WTC11 (cell line): ENCODE data around the gene ZBTB34. TPM values are rescaled to one million over a fixed set of nuclear protein-coding genes. Genes with fewer than 3 reads are reported as not detected.

ENCODE experiments used
- ATAC-seq: fragments of 200-7000 bp; cut with Tn5 transposase; 2 replicates; pipeline ENCODE4 v1.10.0; 2021; ENCODE audit warnings: mild to moderate bottlenecking, moderate library complexity
- CTCF ChIA-PET: fragments of 300-600 bp; sonication (Branson Sonifier 250); formaldehyde crosslinking; loops from one replicate; lab custom pipeline; 2021; ENCODE audit warnings: antibody characterized with exemption; lab: Charles Lee
- POLR2A ChIA-PET: fragments of 350-600 bp; sonication (Branson Sonifier 250); formaldehyde crosslinking; loops from one replicate; lab custom pipeline; 2021; ENCODE audit warnings: antibody characterized with exemption; lab: Charles Lee
- DNase-seq: peaks from one replicate; pipeline ENCODE4 v3.0.0; 2021; ENCODE audit warnings: low spot score
- H3K27ac Mint-ChIP-seq: 2 replicates; pipeline ENCODE4 v1.8.0; 2021; ENCODE audit warnings: mixed read lengths
- H3K27me3 Mint-ChIP-seq: 2 replicates; pipeline ENCODE4 v1.8.0; 2021; ENCODE audit warnings: low read depth, mild to moderate bottlenecking, moderate library complexity, mixed read lengths
- H3K36me3 Mint-ChIP-seq: 2 replicates; pipeline ENCODE4 v1.8.0; 2021; ENCODE audit warnings: mixed read lengths
- H3K4me1 Mint-ChIP-seq: 2 replicates; pipeline ENCODE4 v1.8.0; 2022; ENCODE audit warnings: mixed read lengths
- H3K4me3 Mint-ChIP-seq: 2 replicates; pipeline ENCODE4 v1.8.0; 2021; ENCODE audit warnings: mild to moderate bottlenecking, moderate library complexity, mixed read lengths
- H3K9me3 Mint-ChIP-seq: 2 replicates; pipeline ENCODE4 v1.8.0; 2021; ENCODE audit warnings: mixed read lengths
- AFF4 ChIP-seq: sonication (generic); formaldehyde crosslinking; IDR thresholded peaks from 2 replicates; pipeline ENCODE4 v1.8.1; 2023; ENCODE audit warnings: mild to moderate bottlenecking, missing genetic modification reagents, borderline replicate concordance
- ARID4B ChIP-seq: sonication (generic); formaldehyde crosslinking; IDR thresholded peaks from 2 replicates; pipeline ENCODE4 v1.8.0; 2023; ENCODE audit warnings: missing genetic modification reagents, mild to moderate bottlenecking, borderline replicate concordance
- ATF2 ChIP-seq: sonication (generic); formaldehyde crosslinking; IDR thresholded peaks from 2 replicates; pipeline ENCODE4 v1.8.1; 2022; ENCODE audit warnings: low read depth, missing genetic modification reagents, borderline replicate concordance
- EMX1 ChIP-seq: fragments of 250-450 bp; sonication (Bioruptor Pico); IDR thresholded peaks from 2 replicates; pipeline ENCODE4 v1.8.0; 2021; ENCODE audit warnings: mild to moderate bottlenecking
- FOXJ3 ChIP-seq: sonication (generic); formaldehyde crosslinking; IDR thresholded peaks from 2 replicates; pipeline ENCODE4 v1.9.0; 2021; ENCODE audit warnings: missing genetic modification reagents, mild to moderate bottlenecking, borderline replicate concordance
- GABPB1 ChIP-seq: sonication (generic); formaldehyde crosslinking; IDR thresholded peaks from 2 replicates; pipeline ENCODE4 v1.8.1; 2023; ENCODE audit warnings: mild to moderate bottlenecking, missing genetic modification reagents
- GRHL2 ChIP-seq: fragments of 250-450 bp; sonication (Bioruptor Pico); IDR thresholded peaks from 2 replicates; pipeline ENCODE4 v1.8.0; 2022; ENCODE audit warnings: mild to moderate bottlenecking, moderate library complexity; ENCODE audit not compliant: insufficient replicate concordance, severe bottlenecking
- HMGA2 ChIP-seq: fragments of 250-450 bp; sonication (Bioruptor Pico); IDR thresholded peaks from 2 replicates; pipeline ENCODE4 v1.4.0; 2021; ENCODE audit warnings: mild to moderate bottlenecking, moderate library complexity
- MXD4 ChIP-seq: fragments of 250-450 bp; sonication (Bioruptor Pico); IDR thresholded peaks from 2 replicates; pipeline ENCODE4 v1.8.0; 2021; ENCODE audit warnings: mild to moderate bottlenecking, moderate library complexity, borderline replicate concordance
- MYBL2 ChIP-seq: sonication (generic); formaldehyde crosslinking; IDR thresholded peaks from 2 replicates; pipeline ENCODE4 v1.8.1; 2023; ENCODE audit warnings: mild to moderate bottlenecking, moderate library complexity, missing genetic modification reagents
- RORB ChIP-seq: fragments of 250-450 bp; sonication (Bioruptor Pico); IDR thresholded peaks from 2 replicates; pipeline ENCODE4 v1.9.0; 2021; ENCODE audit warnings: mild to moderate bottlenecking
- SMAD3 ChIP-seq: sonication (generic); formaldehyde crosslinking; IDR thresholded peaks from 2 replicates; pipeline ENCODE4 v1.8.0; 2022; ENCODE audit warnings: missing genetic modification reagents, mild to moderate bottlenecking, borderline replicate concordance
- ZNF263 ChIP-seq: sonication (generic); formaldehyde crosslinking; IDR thresholded peaks from 2 replicates; pipeline ENCODE4 v1.8.1; 2022; ENCODE audit warnings: low read depth, mild to moderate bottlenecking, moderate library complexity, missing genetic modification reagents
- ZNF396 ChIP-seq: fragments of 250-450 bp; sonication (Bioruptor Pico); IDR thresholded peaks from 2 replicates; pipeline ENCODE4 v1.8.0; 2021; ENCODE audit warnings: mild to moderate bottlenecking, moderate library complexity, borderline replicate concordance
- ZNF416 ChIP-seq: fragments of 250-450 bp; sonication (Bioruptor Pico); IDR thresholded peaks from 2 replicates; pipeline ENCODE4 v1.9.0; 2021; ENCODE audit warnings: mild to moderate bottlenecking, inconsistent platforms
- total RNA-seq: library from RNA; stranded (reverse); gene quantifications from 3 replicates; pipeline ENCODE4 v1.2.3, GENCODE V29; 2021
- TF ChIP-seq, protein P1 (sequence below): fragments of 250-450 bp; sonication (Bioruptor Pico); conservative IDR thresholded peaks from 2 replicates; pipeline ENCODE4 v1.9.0; 2021; ENCODE audit warnings: mild to moderate bottlenecking
- TF ChIP-seq, protein P2 (sequence below): sonication (generic); formaldehyde crosslinking; conservative IDR thresholded peaks from 2 replicates; pipeline ENCODE4 v1.8.1; 2023; ENCODE audit warnings: mild to moderate bottlenecking, low read depth, missing genetic modification reagents, moderate library complexity
- TF ChIP-seq, protein P3 (sequence below): sonication (generic); formaldehyde crosslinking; IDR thresholded peaks from 2 replicates; pipeline ENCODE4 v1.8.0; 2022; ENCODE audit warnings: mild to moderate bottlenecking, missing genetic modification reagents
- TF ChIP-seq, protein P4 (sequence below): sonication (generic); formaldehyde crosslinking; conservative IDR thresholded peaks from 2 replicates; pipeline ENCODE4 v1.8.1; 2022; ENCODE audit warnings: mild to moderate bottlenecking, missing genetic modification reagents
- TF ChIP-seq, protein P5 (sequence below): sonication (generic); formaldehyde crosslinking; IDR thresholded peaks from 2 replicates; pipeline ENCODE4 v1.8.0; 2022; ENCODE audit warnings: mild to moderate bottlenecking, missing genetic modification reagents

Gene ZBTB34
- total RNA-seq, 1 experiment from 2014 or later, result 18.4 TPM

DNA sequence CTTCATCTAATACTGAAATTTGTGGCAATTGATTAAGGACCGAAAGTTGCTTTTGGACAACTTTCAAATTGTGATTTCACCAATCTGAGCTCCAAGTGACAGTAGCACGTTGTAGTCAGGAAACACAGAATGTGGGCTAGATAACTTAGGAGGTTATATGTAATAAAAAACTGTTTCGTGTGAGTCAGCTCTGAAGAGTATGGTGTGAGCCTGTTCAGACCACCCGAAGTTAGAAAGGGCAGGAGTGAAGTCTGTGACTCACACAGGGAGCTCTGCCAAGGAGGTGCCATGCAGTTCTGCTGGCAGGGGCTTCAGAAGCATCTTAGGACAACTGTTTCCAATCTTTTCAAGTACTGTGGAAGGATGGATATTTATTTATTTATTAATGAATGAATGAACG lies 16.4 kb upstream of the ZBTB34 start:
- H3K36me3 Mint-ChIP-seq, result no peaks in the 10 kb centered on the region
- TF ChIP-seq, protein P1, sequence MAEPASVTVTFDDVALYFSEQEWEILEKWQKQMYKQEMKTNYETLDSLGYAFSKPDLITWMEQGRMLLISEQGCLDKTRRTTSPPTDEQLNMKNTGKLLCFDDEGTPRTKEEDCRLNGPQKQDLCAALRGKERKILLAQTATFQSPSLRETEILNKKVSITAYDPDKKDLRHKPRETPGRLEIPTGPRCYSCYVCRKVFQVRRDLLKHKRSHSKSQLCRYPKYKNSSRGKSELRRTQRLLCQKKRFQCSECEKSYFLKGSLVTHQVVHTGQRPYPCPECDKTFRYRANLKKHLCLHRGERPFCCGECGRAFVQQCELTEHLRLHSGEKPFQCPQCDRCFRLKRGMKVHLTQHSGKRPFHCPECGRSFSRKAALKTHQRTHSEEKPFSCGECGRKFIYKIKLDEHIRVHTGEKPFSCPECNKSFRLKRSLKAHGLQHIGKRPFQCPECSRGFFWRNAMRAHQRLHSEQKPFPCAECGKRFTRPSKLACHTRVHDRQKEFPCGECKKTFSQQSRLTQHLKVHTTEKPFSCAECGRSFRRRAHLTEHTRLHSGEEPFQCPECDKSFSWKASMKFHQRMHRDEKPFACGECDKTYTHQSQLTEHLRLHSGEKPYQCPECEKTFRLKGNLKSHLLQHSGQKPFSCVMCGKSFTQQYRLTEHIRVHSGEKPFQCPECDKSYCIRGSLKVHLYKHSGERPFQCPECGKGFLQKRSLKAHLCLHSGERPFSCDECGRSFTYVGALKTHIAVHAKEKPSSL (CRISPR knock-in tag), result no peak
- TF ChIP-seq, protein P2, sequence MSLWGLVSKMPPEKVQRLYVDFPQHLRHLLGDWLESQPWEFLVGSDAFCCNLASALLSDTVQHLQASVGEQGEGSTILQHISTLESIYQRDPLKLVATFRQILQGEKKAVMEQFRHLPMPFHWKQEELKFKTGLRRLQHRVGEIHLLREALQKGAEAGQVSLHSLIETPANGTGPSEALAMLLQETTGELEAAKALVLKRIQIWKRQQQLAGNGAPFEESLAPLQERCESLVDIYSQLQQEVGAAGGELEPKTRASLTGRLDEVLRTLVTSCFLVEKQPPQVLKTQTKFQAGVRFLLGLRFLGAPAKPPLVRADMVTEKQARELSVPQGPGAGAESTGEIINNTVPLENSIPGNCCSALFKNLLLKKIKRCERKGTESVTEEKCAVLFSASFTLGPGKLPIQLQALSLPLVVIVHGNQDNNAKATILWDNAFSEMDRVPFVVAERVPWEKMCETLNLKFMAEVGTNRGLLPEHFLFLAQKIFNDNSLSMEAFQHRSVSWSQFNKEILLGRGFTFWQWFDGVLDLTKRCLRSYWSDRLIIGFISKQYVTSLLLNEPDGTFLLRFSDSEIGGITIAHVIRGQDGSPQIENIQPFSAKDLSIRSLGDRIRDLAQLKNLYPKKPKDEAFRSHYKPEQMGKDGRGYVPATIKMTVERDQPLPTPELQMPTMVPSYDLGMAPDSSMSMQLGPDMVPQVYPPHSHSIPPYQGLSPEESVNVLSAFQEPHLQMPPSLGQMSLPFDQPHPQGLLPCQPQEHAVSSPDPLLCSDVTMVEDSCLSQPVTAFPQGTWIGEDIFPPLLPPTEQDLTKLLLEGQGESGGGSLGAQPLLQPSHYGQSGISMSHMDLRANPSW (CRISPR knock-in tag), result no peak
- no peak for TF ChIP-seq ZNF396 (CRISPR knock-in tag)
- no peak for TF ChIP-seq SMAD3 (CRISPR knock-in tag)
- TF ChIP-seq, protein P3, sequence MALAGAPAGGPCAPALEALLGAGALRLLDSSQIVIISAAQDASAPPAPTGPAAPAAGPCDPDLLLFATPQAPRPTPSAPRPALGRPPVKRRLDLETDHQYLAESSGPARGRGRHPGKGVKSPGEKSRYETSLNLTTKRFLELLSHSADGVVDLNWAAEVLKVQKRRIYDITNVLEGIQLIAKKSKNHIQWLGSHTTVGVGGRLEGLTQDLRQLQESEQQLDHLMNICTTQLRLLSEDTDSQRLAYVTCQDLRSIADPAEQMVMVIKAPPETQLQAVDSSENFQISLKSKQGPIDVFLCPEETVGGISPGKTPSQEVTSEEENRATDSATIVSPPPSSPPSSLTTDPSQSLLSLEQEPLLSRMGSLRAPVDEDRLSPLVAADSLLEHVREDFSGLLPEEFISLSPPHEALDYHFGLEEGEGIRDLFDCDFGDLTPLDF (CRISPR knock-in tag), result no peak
- TF ChIP-seq MXD4 (CRISPR knock-in tag), result no peak
- no peak for TF ChIP-seq FOXJ3 (CRISPR knock-in tag)
- TF ChIP-seq, protein P4, sequence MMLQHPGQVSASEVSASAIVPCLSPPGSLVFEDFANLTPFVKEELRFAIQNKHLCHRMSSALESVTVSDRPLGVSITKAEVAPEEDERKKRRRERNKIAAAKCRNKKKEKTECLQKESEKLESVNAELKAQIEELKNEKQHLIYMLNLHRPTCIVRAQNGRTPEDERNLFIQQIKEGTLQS (CRISPR knock-in tag), result no peak
- TF ChIP-seq GABPB1 (CRISPR knock-in tag), result no peak
- TF ChIP-seq GRHL2 (CRISPR knock-in tag), result no peak
- TF ChIP-seq ATF2 (CRISPR knock-in tag), result no peak
- TF ChIP-seq ZNF416 (CRISPR knock-in tag), result no peak
- no peak for TF ChIP-seq ARID4B
- no peak for TF ChIP-seq RORB (CRISPR knock-in tag)
- no peak for TF ChIP-seq EMX1
- TF ChIP-seq MYBL2, result no peak
- TF ChIP-seq, protein P5, sequence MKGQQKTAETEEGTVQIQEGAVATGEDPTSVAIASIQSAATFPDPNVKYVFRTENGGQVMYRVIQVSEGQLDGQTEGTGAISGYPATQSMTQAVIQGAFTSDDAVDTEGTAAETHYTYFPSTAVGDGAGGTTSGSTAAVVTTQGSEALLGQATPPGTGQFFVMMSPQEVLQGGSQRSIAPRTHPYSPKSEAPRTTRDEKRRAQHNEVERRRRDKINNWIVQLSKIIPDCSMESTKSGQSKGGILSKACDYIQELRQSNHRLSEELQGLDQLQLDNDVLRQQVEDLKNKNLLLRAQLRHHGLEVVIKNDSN (CRISPR knock-in tag), result no peak
- TF ChIP-seq ZNF263 (CRISPR knock-in tag), result no peak
- TF ChIP-seq AFF4 (CRISPR knock-in tag), result no peak
- TF ChIP-seq HMGA2 (CRISPR knock-in tag), result no peak
- no peak for DNase-seq
- POLR2A ChIA-PET, result no interaction called here
- H3K4me3 Mint-ChIP-seq, result no peak overlapping the region
- CTCF ChIA-PET, result no interaction called here
- ATAC-seq, result no peak
- H3K9me3 Mint-ChIP-seq, result no peaks in the 10 kb centered on the region
- H3K27ac Mint-ChIP-seq, result no peak overlapping the region
- 0 out of 2 replicates have a peak, but pooled peaks cover 3% of the 10 kb centered on the region for H3K4me1 Mint-ChIP-seq
- H3K27me3 Mint-ChIP-seq, result no peaks in the 10 kb centered on the region; the same call in 1 of the 2 replicates
